Measurements from ENCODE around the gene PAX8. TPM values are rescaled to one million over a fixed set of nuclear protein-coding genes. Genes with fewer than 3 reads are reported as not detected.

PAX8 gene
- polyA plus RNA-seq, 10 donors, result 0.22 to 6.0 (median 1.6) TPM

- DNase-seq, result no peak
Measured at GRCh38 chr2:113184531-113185230, 94.0 kb downstream of the PAX8 start.

GRCh38 chr2:113183703-113184102 lies 95.0 kb downstream of the PAX8 start:
- no peak for DNase-seq

- DNase-seq, result no peak
Measured at GRCh38 chr2:113183264-113183663, 95.5 kb downstream of the PAX8 start.

- no peak for DNase-seq
Measured at GRCh38 chr2:113182471-113183260, 96.1 kb downstream of the PAX8 start.

- DNase-seq, result no peak
Measured at GRCh38 chr2:113181258-113182051, 97.3 kb downstream of the PAX8 start.

- DNase-seq, result no peak
Measured at GRCh38 chr2:113180131-113180946, 98.4 kb downstream of the PAX8 start.

- no peak for DNase-seq
Measured at GRCh38 chr2:113179446-113180045, 99.2 kb downstream of the PAX8 start.

GRCh38 chr2:113178891-113179290 lies 99.8 kb downstream of the PAX8 start:
- no peak for DNase-seq

- DNase-seq, result no peak
Measured at GRCh38 chr2:113178069-113178746, 100.5 kb downstream of the PAX8 start.

GRCh38 chr2:113176696-113177355 lies 101.9 kb downstream of the PAX8 start:
- no peak for DNase-seq

GRCh38 chr2:113175736-113176695 lies 102.7 kb downstream of the PAX8 start:
- DNase-seq, result no peak

- no peak for DNase-seq
Measured at GRCh38 chr2:113175042-113175628, 103.6 kb downstream of the PAX8 start.

GRCh38 chr2:113174376-113174750 lies 104.4 kb downstream of the PAX8 start:
- no peak for DNase-seq

- DNase-seq, result peak in 1 of 3 donors; percentile 55
Measured at GRCh38 chr2:113173542-113174375, 105.0 kb downstream of the PAX8 start, which contains the start of gene PSD4. Gene PSD4 (plus strand): TSS chr2:113173971. CDS start chr2:113182457, 8,486 bp downstream.

- DNase-seq, result no peak
Measured at GRCh38 chr2:113172721-113173541, 105.8 kb downstream of the PAX8 start.

- DNase-seq, result no peak
Measured at GRCh38 chr2:113171334-113172075, 107.2 kb downstream of the PAX8 start.
